Body of pancreas (tissue), 4 donors: ENCODE results near the gene SLC25A21.

Experiments used
- POLR2A ChIP-seq, 3 donors: fragments of 450-650 bp; IDR thresholded peaks; one replicate each; pipeline ENCODE4 v1.6.1; 2016; ENCODE audit warnings: antibody characterized with exemption in 3 of 3, mild to moderate bottlenecking in 2 of 3
- TF ChIP-seq, protein P1 (sequence below), 7 experiments: fragments of 450-650 bp in 4 of 7; fragments of 200-600 bp in 3 of 7; sonication (generic) in 3 of 7; IDR thresholded peaks; one replicate each; pipeline ENCODE4 v1.5.1; 2016 to 2019; ENCODE audit warnings: antibody characterized with exemption in 7 of 7

- TF ChIP-seq, protein P1, sequence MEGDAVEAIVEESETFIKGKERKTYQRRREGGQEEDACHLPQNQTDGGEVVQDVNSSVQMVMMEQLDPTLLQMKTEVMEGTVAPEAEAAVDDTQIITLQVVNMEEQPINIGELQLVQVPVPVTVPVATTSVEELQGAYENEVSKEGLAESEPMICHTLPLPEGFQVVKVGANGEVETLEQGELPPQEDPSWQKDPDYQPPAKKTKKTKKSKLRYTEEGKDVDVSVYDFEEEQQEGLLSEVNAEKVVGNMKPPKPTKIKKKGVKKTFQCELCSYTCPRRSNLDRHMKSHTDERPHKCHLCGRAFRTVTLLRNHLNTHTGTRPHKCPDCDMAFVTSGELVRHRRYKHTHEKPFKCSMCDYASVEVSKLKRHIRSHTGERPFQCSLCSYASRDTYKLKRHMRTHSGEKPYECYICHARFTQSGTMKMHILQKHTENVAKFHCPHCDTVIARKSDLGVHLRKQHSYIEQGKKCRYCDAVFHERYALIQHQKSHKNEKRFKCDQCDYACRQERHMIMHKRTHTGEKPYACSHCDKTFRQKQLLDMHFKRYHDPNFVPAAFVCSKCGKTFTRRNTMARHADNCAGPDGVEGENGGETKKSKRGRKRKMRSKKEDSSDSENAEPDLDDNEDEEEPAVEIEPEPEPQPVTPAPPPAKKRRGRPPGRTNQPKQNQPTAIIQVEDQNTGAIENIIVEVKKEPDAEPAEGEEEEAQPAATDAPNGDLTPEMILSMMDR (IDR thresholded peaks at IDR 0.05): no peak
- TF ChIP-seq POLR2A (IDR thresholded peaks at IDR 0.05): no peak
Observed at GRCh38 chr14:37133284-37133913, 39.0 kb downstream of the SLC25A21 start.
